Breast epithelium (tissue), 4 donors: ENCODE results near the gene XYLT1. TPM values are rescaled to one million over a fixed set of nuclear protein-coding genes. Genes with fewer than 3 reads are reported as not detected.

Source experiments
- DNase-seq, 2 donors: peaks; one replicate each; pipeline ENCODE4 v3.0.0-alpha.2; 2019; ENCODE audit warnings: low spot score in 2 of 2
- H3K27ac ChIP-seq, 2 donors: fragments of 200-600 bp; sonication (generic) in 1 of 2; one replicate each; pipeline ENCODE4 v1.5.1; 2016 to 2019; ENCODE audit warnings: mild to moderate bottlenecking in 1 of 2
- H3K27me3 ChIP-seq, 2 donors: fragments of 200-600 bp; sonication (generic) in 1 of 2; one replicate each; pipeline versions ENCODE4 v1.5.1 to v1.6.0; 2017 to 2019; ENCODE audit warnings: control low read depth in 1 of 2, mild to moderate bottlenecking in 1 of 2
- H3K36me3 ChIP-seq: fragments of 200-600 bp; one replicate; pipeline ENCODE4 v1.5.1; 2019
- H3K4me1 ChIP-seq, 2 donors: fragments of 200-600 bp; sonication (generic); one replicate each; pipeline ENCODE4 v1.5.1; 2016 to 2019; ENCODE audit warnings: control low read depth in 1 of 2
- H3K4me3 ChIP-seq, 3 donors: fragments of 200-600 bp; sonication (generic); 1 replicate in 2 of 3; 2 replicates in 1 of 3; pipeline ENCODE4 v1.5.1; 2016 to 2019; ENCODE audit warnings: mild to moderate bottlenecking in 3 of 3, moderate library complexity in 2 of 3
- H3K9me3 ChIP-seq, 2 donors: fragments of 200-600 bp; sonication (generic) in 1 of 2; one replicate each; pipeline ENCODE4 v1.5.1; 2016 to 2019; ENCODE audit warnings: control low read depth in 1 of 2
- CTCF ChIP-seq, 3 donors: fragments of 450-650 bp; IDR thresholded peaks; one replicate each; pipeline ENCODE4 v1.5.1; 2016 to 2017; ENCODE audit warnings: antibody characterized with exemption in 3 of 3, mild to moderate bottlenecking in 3 of 3, moderate library complexity in 3 of 3
- POLR2A ChIP-seq: fragments of 450-650 bp; IDR thresholded peaks from one replicate; pipeline ENCODE4 v1.6.1; 2016; ENCODE audit warnings: antibody characterized with exemption, mild to moderate bottlenecking, moderate library complexity
- POLR2AphosphoS5 ChIP-seq, 3 donors: sonication (generic); formaldehyde crosslinking; IDR thresholded peaks; one replicate each; pipeline ENCODE4 v1.6.1; 2017; ENCODE audit warnings: antibody characterized with exemption in 3 of 3
- intact Hi-C: fragments of 100-400 bp; cut with DNase I; formaldehyde crosslinking; loops from one replicate; pipeline ENCODE4 v1.15.1; 2023; ENCODE audit warnings: low total_unique reads
- total RNA-seq, 3 donors: library from RNA; depleted of rRNA; stranded (reverse); fragments of >200 nt; gene quantifications; one replicate each; pipeline ENCODE4 v1.1.0, GENCODE V29; 2016

The XYLT1 gene
- total RNA-seq, 3 donors from 2014 or later, result 11.9 to 32.8 (median 13.8) TPM

- H3K4me1 ChIP-seq, result peaks cover 0 to 5% of the 10 kb centered on the region in 2 donors
- no peak overlapping the region for H3K27ac ChIP-seq
- TF ChIP-seq POLR2A (no peak), CTCF (IDR thresholded peaks at IDR 0.05) (no peak), POLR2AphosphoS5 (IDR thresholded peaks at IDR 0.05) (no peak)
- H3K4me3 ChIP-seq, result no peak overlapping the region
- no peak for DNase-seq
- H3K27me3 ChIP-seq, result no peaks in the 10 kb centered on the region
- intact Hi-C loops, result no loop called here
- H3K9me3 ChIP-seq, result no peaks in the 10 kb centered on the region
- H3K36me3 ChIP-seq, result no peaks in the 10 kb centered on the region
Observed at GRCh38 chr16:17222871-17223401, 247.8 kb downstream of the XYLT1 start.

GRCh38 chr16:17219991-17220390 is 250.8 kb downstream of the XYLT1 start:
- Histone ChIP-seq H3K4me1 (peaks cover 0 to 5% of the 10 kb centered on the region in 2 donors), H3K4me3 (no peak overlapping the region), H3K27me3 (no peaks in the 10 kb centered on the region), H3K27ac (no peak overlapping the region), H3K9me3 (no peaks in the 10 kb centered on the region), H3K36me3 (no peaks in the 10 kb centered on the region)
- intact Hi-C loops, result no loop called here
- no peak for DNase-seq
- no peak for TF ChIP-seq POLR2A
- no peak for TF ChIP-seq CTCF (IDR thresholded peaks at IDR 0.05)
- no peak for TF ChIP-seq POLR2AphosphoS5 (IDR thresholded peaks at IDR 0.05)

- Histone ChIP-seq H3K9me3 (no peaks in the 10 kb centered on the region), H3K27ac (no peak overlapping the region), H3K4me1 (no peaks in the 10 kb centered on the region), H3K27me3 (no peaks in the 10 kb centered on the region), H3K4me3 (no peak overlapping the region), H3K36me3 (no peaks in the 10 kb centered on the region)
- intact Hi-C loops, result no loop called here
- DNase-seq, result no peak
- TF ChIP-seq POLR2A, result no peak
- no peak for TF ChIP-seq CTCF (IDR thresholded peaks at IDR 0.05)
- no peak for TF ChIP-seq POLR2AphosphoS5 (IDR thresholded peaks at IDR 0.05)
Observed at GRCh38 chr16:17215936-17216335, 254.8 kb downstream of the XYLT1 start.

- no peaks in the 10 kb centered on the region for H3K36me3 ChIP-seq
- H3K27me3 ChIP-seq, result no peaks in the 10 kb centered on the region
- intact Hi-C loops, result no loop called here
- H3K4me1 ChIP-seq, result no peaks in the 10 kb centered on the region
- no peak for DNase-seq
- no peak overlapping the region for H3K4me3 ChIP-seq
- H3K9me3 ChIP-seq, result no peaks in the 10 kb centered on the region
- no peak overlapping the region for H3K27ac ChIP-seq
- no peak for TF ChIP-seq CTCF (IDR thresholded peaks at IDR 0.05)
- no peak for TF ChIP-seq POLR2AphosphoS5 (IDR thresholded peaks at IDR 0.05)
- TF ChIP-seq POLR2A, result no peak
Observed at GRCh38 chr16:17215306-17215705, 255.5 kb downstream of the XYLT1 start.

- DNase-seq, result no peak
- intact Hi-C loops, result no loop called here
Observed at GRCh38 chr16:17213974-17214373, 256.8 kb downstream of the XYLT1 start.

More at GRCh38 chr16:17213974-17214373, 256.8 kb downstream of the XYLT1 start:
- Histone ChIP-seq H3K27ac (no peak overlapping the region), H3K4me3 (no peak overlapping the region), H3K9me3 (no peaks in the 10 kb centered on the region), H3K27me3 (no peaks in the 10 kb centered on the region), H3K4me1 (no peaks in the 10 kb centered on the region), H3K36me3 (no peaks in the 10 kb centered on the region)
- TF ChIP-seq CTCF (IDR thresholded peaks at IDR 0.05) (no peak), POLR2A (no peak), POLR2AphosphoS5 (IDR thresholded peaks at IDR 0.05) (no peak)
